IPS-15b (cell line): ENCODE data around the gene PLEKHA5.

Experiments
- H3K27me3 ChIP-seq: one replicate; pipeline ENCODE4 v1.6.1; 2013; ENCODE audit warnings: low read length; ENCODE audit not compliant: control insufficient read depth, insufficient read depth
- H3K36me3 ChIP-seq: one replicate; pipeline ENCODE4 v1.6.1; 2013; ENCODE audit warnings: low read length; ENCODE audit not compliant: control insufficient read depth, insufficient read depth
- H3K4me1 ChIP-seq: one replicate; pipeline ENCODE4 v1.6.1; 2013; ENCODE audit warnings: mild to moderate bottlenecking, low read length; ENCODE audit not compliant: control insufficient read depth, insufficient read depth
- H3K4me3 ChIP-seq: one replicate; pipeline ENCODE4 v1.5.1; 2013; ENCODE audit warnings: low read depth, low read length
- H3K9ac ChIP-seq: one replicate; pipeline ENCODE4 v1.6.1; 2013; ENCODE audit warnings: low read depth, mild to moderate bottlenecking, low read length
- H3K9me3 ChIP-seq: one replicate; pipeline ENCODE4 v1.6.1; 2013; ENCODE audit warnings: mild to moderate bottlenecking, low read length; ENCODE audit not compliant: control insufficient read depth, insufficient read depth

PLEKHA5 gene

DNA sequence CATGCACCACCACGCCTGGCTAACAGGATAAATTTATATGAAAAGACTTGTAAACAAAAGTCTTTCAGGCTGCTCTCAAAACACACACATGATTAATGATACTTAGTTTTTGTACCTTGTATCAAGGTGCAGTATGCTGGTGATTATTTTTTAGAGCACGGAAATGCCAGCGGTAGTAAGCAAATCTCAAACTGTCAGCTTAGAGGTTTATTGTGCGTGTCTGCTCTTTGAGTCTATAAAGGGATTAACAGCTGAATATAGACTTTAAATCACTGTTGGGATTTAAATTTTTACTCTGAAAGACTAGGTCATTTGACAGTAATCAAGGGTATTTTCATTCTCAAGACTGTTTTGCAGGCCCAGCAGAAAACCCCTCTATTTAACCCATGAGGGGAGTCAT lies 50.5 kb downstream of the PLEKHA5 start:
- Histone ChIP-seq H3K4me3 (no peak overlapping the region), H3K36me3 (no peaks in the 10 kb centered on the region), H3K27me3 (no peaks in the 10 kb centered on the region), H3K9me3 (no peaks in the 10 kb centered on the region), H3K9ac (no peak overlapping the region), H3K4me1 (peaks cover 9% of the 10 kb centered on the region)

DNA sequence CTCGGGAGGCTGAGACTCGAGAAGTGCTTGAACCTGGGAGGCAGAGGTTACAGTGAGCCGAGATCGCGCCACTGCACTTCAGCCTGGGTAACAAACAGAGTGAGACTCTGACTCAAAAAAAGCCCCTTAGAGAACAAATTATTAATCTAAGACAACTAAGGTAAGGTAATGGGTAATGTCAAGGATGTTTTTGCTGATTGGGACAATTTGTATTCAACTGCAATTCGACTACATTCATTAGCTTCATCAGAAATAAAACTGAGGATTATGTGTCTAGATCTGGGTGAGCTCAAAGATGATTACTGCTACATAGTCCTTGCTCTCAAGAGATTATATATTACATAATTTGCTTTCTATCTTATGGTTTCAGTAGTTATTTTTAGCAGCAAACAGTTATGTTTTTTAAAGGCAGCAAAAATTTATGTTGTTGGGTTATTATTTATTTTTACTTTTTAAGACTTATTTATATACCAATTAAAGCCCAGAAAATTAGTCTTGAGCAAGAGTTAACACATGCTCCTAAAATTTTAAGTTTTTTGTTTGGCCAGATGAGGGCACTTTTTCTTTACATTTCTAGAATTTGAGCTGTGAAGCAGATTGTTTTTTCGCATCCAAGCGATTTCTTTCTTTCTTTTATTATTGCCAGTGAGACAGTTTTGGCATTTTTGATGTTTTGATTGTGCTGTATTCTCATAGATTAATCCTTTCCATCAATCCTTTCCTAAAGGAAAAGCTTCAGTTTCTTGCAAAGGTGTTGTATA lies 52.3 kb downstream of the PLEKHA5 start:
- H3K9ac ChIP-seq, result no peak overlapping the region
- H3K4me1 ChIP-seq, result peaks cover 23% of the 10 kb centered on the region
- no peak overlapping the region for H3K4me3 ChIP-seq
- H3K27me3 ChIP-seq, result no peaks in the 10 kb centered on the region
- H3K36me3 ChIP-seq, result no peaks in the 10 kb centered on the region
- no peaks in the 10 kb centered on the region for H3K9me3 ChIP-seq

DNA sequence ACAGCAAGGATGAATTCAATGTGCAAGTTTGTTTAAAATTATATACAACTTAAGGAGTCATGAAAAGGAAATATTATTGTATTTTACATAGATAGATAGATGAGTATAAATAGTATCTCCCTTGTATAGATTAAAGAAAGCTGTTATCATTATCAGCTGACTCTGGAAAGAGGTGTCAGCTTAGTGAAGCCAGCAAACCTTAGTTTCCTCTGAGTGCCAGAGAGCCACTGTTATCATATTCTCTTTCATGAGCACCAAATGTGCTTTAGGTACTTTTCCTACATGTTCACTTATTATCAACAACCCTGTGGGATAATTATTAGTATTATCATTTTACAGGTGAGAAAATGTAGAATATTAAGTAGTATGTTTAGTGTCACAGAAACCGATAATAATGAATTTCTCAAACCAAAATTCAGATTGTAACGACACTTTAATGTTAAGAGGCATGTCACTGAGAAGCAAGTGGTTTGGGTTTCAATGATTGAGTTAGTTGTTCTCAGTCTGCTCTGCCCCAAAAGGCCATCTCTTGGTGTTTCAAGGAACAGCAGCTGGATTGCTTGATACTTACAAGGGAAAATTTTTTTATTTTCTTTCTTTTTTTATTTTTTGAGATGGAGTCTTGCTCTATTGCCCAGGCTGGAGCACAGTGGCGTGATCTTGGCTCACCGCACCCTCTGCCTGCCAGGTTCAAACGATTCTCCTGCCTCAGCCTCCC lies 53.7 kb downstream of the PLEKHA5 start:
- Histone ChIP-seq H3K4me3 (no peak overlapping the region), H3K9ac (no peak overlapping the region), H3K36me3 (no peaks in the 10 kb centered on the region), H3K4me1 (peaks cover 28% of the 10 kb centered on the region), H3K9me3 (no peaks in the 10 kb centered on the region), H3K27me3 (no peaks in the 10 kb centered on the region)

DNA sequence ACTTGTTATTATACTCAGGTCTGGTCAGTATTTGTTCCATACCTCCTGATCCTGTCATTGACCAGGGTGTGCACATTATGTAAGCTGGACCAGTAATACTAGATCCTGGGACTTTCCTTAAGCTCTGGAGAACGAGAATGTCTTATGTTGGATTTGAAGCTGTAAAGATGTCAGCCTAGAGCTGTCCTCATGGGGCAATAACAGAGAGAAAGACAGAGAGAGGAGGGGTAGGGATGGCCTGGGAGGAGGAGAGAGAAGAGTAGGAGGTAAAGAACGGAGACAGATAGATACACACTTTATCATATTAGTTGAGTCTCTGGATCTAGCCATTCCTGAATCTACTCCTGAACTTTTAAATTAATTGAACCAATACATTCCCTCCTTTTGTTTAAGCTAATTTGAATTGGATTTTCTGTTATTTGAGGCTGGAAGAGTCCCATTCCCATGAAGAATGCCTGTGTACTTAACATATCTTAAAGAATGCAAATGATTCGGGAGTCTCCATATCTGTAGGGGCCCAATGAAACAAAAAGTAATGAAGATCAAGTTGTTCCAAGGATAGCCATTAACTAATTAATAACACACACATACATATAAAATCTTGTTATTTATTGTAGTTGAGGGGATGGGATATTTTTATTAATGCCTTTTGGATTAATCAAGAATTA lies 55.9 kb downstream of the PLEKHA5 start:
- peak overlapping the region; percentile 12 for H3K9ac ChIP-seq
- H3K9me3 ChIP-seq, result no peaks in the 10 kb centered on the region
- no peaks in the 10 kb centered on the region for H3K27me3 ChIP-seq
- peaks cover 40% of the 10 kb centered on the region for H3K4me1 ChIP-seq
- no peaks in the 10 kb centered on the region for H3K36me3 ChIP-seq
- no peak overlapping the region for H3K4me3 ChIP-seq

DNA sequence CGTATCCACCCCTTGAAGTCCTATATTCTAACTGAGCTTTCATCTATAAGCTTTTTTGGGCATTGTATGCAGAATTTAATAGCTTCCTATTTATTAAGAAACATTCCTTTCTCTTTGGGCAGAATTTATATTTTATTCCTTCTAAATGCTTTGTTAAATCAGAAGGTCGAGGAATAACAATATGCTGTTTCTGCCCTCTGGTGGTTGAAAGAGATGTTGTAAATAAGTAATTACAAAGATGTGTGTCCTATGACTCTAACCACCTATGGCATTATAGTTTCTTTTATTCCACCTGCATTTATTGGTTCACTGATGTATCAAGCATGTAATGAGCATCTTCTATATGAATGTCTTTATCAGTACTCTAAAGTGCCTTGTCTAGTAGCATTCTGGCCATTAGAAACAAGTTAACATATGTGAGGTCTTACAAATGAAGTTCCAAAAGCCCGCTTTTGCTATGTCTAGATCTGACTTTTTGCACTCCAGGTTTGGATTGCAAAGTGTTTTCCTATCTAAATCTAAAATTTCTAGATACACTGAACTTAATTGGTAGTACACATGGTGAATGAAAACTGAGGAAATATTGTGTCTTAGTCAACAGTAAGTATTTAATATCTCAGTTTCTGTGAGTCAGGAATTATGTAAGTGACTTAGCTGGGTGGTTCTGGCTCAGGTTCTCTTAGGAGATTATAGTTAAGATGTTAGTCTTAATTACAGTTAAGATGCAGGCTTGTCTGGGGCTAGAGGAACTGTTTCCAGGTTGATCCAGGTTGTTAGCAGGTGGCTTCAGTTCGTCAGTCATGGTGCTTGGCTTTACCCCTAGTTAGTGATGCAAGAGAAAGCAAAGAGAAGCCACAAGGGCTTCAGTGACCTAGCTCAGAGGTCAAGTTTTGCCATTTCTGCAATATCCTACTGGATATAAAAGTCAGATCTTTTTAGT lies 57.5 kb downstream of the PLEKHA5 start:
- Histone ChIP-seq H3K4me1 (peaks cover 48% of the 10 kb centered on the region), H3K9me3 (no peaks in the 10 kb centered on the region), H3K36me3 (no peaks in the 10 kb centered on the region), H3K9ac (no peak overlapping the region), H3K27me3 (no peaks in the 10 kb centered on the region), H3K4me3 (no peak overlapping the region)

DNA sequence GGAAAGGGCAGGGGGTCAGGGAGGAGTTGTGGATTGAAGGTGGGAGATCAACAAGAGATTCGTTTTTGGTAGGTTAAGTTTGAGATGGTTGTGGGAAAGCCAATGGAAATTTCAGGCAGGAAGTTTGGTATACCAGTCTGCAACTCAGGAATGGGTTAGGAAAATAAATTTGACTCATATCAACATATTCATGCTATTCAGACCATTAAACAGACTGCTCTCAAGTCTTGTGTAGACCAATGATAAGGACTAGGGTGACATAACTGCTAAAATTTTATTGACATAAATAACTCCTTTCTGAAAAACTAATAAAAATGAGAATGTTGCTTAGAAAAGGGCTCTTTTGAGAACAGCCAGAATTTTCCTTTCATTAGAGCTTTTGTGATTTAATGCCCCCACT lies 60.0 kb downstream of the PLEKHA5 start:
- Histone ChIP-seq H3K27me3 (no peaks in the 10 kb centered on the region), H3K36me3 (no peaks in the 10 kb centered on the region), H3K4me3 (no peak overlapping the region), H3K9me3 (no peaks in the 10 kb centered on the region), H3K4me1 (peaks cover 43% of the 10 kb centered on the region), H3K9ac (no peak overlapping the region)

DNA sequence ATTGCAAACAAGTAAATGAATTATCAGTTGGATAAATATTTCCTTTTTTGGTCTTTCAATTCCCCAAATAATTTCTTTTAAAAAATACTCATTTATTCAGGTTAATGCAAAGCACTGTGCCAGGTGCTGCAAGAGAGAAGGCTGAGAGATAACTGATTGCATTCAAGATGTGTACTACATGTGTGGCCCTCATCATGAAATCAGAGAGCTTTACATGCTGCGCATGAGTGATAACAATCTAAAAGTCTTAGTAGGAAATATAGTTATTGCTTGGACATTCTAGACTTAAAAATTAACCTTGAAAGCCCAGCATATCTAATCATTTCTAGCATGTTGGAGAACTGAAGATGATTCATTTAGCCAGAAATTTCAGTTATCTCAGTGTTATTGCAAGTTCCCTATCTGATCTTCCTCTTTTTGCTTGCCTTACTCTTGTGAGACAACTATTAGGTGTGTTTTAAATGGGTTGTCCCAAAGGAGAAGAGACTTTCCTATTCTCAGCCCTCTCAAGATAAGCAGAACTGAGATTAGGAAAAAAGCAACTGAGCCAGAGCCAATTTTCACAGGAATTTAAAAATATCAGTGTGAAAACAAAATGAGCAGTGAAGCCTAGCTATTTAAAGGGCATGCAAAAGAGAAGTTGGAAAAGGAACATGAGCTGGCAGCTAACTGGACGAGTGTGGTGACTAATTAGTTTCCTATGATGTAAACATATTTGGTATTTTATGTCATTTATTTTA lies 60.9 kb downstream of the PLEKHA5 start:
- Histone ChIP-seq H3K27me3 (no peaks in the 10 kb centered on the region), H3K36me3 (no peaks in the 10 kb centered on the region), H3K4me3 (no peak overlapping the region), H3K9me3 (no peaks in the 10 kb centered on the region), H3K9ac (no peak overlapping the region), H3K4me1 (peaks cover 37% of the 10 kb centered on the region)

DNA sequence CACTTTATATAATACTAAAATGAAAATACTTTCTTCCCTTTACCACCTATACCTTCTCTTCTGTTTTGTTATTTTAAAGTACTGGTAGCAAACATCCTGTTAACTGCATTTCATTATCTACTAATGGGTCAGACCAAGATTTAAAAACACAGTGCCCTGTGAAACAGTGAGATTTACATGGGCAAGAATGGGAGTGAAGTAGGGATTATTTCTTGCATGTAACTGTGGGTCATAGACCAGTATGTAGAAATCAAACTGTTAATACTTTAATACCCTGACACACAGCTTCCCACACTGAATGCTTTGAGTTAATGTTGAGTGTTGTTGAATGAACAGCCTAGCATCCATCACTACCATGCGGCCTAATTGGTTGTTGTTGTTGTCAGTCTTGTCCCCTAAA lies 61.6 kb downstream of the PLEKHA5 start:
- Histone ChIP-seq H3K4me1 (peaks cover 32% of the 10 kb centered on the region), H3K36me3 (no peaks in the 10 kb centered on the region), H3K9ac (no peak overlapping the region), H3K27me3 (no peaks in the 10 kb centered on the region), H3K9me3 (no peaks in the 10 kb centered on the region), H3K4me3 (no peak overlapping the region)

DNA sequence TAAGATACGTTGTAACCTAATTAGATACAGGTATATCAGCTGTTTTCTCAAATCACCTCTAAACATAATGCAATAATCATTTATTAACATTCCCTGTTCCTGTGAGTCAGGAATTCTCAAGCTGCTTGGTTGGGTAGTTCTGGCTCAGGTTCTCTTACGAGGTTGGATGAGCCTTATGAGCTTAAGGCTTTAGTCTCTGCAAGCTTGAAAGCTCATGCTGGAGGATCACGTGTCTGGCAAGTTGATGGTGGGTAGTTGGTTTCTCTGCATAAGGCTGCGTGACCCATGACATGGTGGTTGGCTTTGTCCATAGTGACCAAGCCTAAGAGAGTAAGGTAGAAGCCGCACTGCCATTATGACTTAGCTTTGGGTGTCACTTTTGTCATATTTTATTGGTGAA lies 62.0 kb downstream of the PLEKHA5 start:
- Histone ChIP-seq H3K36me3 (no peaks in the 10 kb centered on the region), H3K4me1 (peaks cover 30% of the 10 kb centered on the region), H3K27me3 (no peaks in the 10 kb centered on the region), H3K4me3 (no peak overlapping the region), H3K9me3 (no peaks in the 10 kb centered on the region), H3K9ac (no peak overlapping the region)

DNA sequence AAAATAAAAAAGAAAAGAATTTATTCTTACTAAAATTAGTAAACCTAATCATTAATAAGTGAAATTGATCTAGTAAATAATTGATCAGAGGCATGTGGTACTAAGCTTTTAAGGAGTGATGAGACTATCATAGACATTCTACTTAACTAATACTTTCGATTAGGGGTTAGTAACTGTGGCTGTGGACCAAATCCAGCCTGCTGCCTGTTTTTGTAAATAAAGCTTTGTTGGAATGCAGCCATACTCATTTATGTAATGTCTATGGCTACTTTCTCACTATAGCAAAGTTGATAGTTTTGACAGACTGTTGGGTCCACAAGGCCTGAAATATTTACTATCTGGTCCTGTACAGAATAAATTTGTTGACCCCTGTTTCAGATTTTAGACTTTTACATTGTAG lies 63.2 kb downstream of the PLEKHA5 start:
- Histone ChIP-seq H3K27me3 (no peaks in the 10 kb centered on the region), H3K9me3 (no peaks in the 10 kb centered on the region), H3K4me3 (no peak overlapping the region), H3K4me1 (peaks cover 26% of the 10 kb centered on the region), H3K9ac (no peak overlapping the region), H3K36me3 (no peaks in the 10 kb centered on the region)

DNA sequence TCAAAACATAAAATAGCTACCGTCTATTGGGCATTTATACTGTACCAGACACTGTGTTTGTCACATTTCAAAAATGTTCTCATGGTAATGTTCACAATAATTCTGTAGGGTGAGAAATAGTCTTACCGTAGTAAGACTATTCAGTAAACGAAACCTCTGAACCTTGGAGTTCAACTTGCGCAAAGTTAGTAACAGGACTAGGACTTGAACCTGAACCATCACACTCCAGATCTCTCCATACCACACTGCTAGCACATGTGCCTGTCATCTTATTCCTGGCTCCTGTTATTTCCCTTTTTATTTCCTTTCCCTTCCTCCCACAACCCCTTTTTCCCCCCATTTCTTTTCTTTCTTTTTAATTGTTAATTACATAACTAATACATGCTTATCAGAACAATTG lies 65.4 kb downstream of the PLEKHA5 start:
- H3K9ac ChIP-seq, result no peak overlapping the region
- no peaks in the 10 kb centered on the region for H3K9me3 ChIP-seq
- H3K4me1 ChIP-seq, result peaks cover 24% of the 10 kb centered on the region
- no peak overlapping the region for H3K4me3 ChIP-seq
- H3K27me3 ChIP-seq, result no peaks in the 10 kb centered on the region
- H3K36me3 ChIP-seq, result no peaks in the 10 kb centered on the region
